Sigmoid colon (tissue), 7 donors: ENCODE data around the gene MRTO4. TPM values are rescaled to one million over a fixed set of nuclear protein-coding genes. Genes with fewer than 3 reads are reported as not detected.
"Not testable (repeated sequence)": the region's sequence is repeated elsewhere in the genome, so short reads cannot be mapped to it uniquely, and the experiment has no call there.

Experiments used
- DNase-seq: peaks from one replicate; pipeline ENCODE4 v3.0.0-alpha.2; 2019
- H3K27ac ChIP-seq, 4 donors: fragments of 200-600 bp; sonication (generic); one replicate each; pipeline ENCODE4 v1.5.1; 2016 to 2019; ENCODE audit warnings: mild to moderate bottlenecking in 1 of 4
- H3K27me3 ChIP-seq, 3 donors: fragments of 200-600 bp; sonication (generic); one replicate each; pipeline ENCODE4 v1.5.1; 2019; ENCODE audit warnings: mild to moderate bottlenecking in 1 of 3
- H3K36me3 ChIP-seq, 4 donors: fragments of 200-600 bp; sonication (generic); one replicate each; pipeline ENCODE4 v1.5.1; 2016 to 2019
- H3K4me1 ChIP-seq, 4 donors: fragments of 200-600 bp; sonication (generic); one replicate each; pipeline ENCODE4 v1.5.1; 2017 to 2019
- H3K4me3 ChIP-seq, 4 donors: fragments of 200-600 bp; sonication (generic); one replicate each; pipeline ENCODE4 v1.5.1; 2017 to 2019; ENCODE audit warnings: mild to moderate bottlenecking in 2 of 4, moderate library complexity in 1 of 4
- H3K9me3 ChIP-seq, 4 donors: fragments of 200-600 bp in 3 of 4; sonication (generic) in 3 of 4; one replicate each; pipeline versions ENCODE4 v1.5.1 to v1.6.1; 2013 to 2019
- CTCF ChIP-seq, 4 experiments: fragments of 450-650 bp in 3 of 4; fragments of 200-600 bp in 1 of 4; IDR thresholded peaks; one replicate each; pipeline ENCODE4 v1.5.1; 2016 to 2019; ENCODE audit warnings: antibody characterized with exemption in 4 of 4, mild to moderate bottlenecking in 3 of 4, moderate library complexity in 2 of 4
- EP300 ChIP-seq, 4 donors: sonication (generic); formaldehyde crosslinking; IDR thresholded peaks; one replicate each; pipeline ENCODE4 v1.6.1; 2017; ENCODE audit warnings: antibody characterized with exemption in 4 of 4
- POLR2A ChIP-seq, 2 donors: fragments of 450-650 bp; IDR thresholded peaks; one replicate each; pipeline ENCODE4 v1.6.1; 2016; ENCODE audit warnings: antibody characterized with exemption in 2 of 2, mild to moderate bottlenecking in 2 of 2, moderate library complexity in 2 of 2
- POLR2AphosphoS5 ChIP-seq, 4 donors: sonication (generic); formaldehyde crosslinking; IDR thresholded peaks; one replicate each; pipeline ENCODE4 v1.6.1; 2017; ENCODE audit warnings: antibody characterized with exemption in 4 of 4
- WGBS, 2 donors: extraction: QIAGEN DNeasy Blood & Tissue Kit; methylation state at CpG; one replicate each; pipeline ENCODE4 v1.1.7; 2013; 5-methylcytosine and 5-hydroxymethylcytosine counted together
- intact Hi-C: fragments of 100-400 bp; cut with DNase I; formaldehyde crosslinking; loops from one replicate; pipeline ENCODE4 v1.15.1; 2023
- polyA plus RNA-seq, 3 donors: library from polyadenylated mRNA; stranded (reverse); fragments of 200-250 nt; gene quantifications; one replicate each; pipeline ENCODE4 v1.2.3, GENCODE V29; 2013
- total RNA-seq, 4 donors: library from RNA; depleted of rRNA; stranded (reverse); fragments of >200 nt; gene quantifications; one replicate each; pipeline ENCODE4 v1.1.0, GENCODE V29; 2016
- donor health status: healthy with polysubstance abuse.
- donor health status: Bipolar disorder and iron deficiency.
- donor health status: healthy.

The MRTO4 gene
- total and polyA plus RNA-seq, 7 donors, result 10.8 to 44.1 (median 15.0) TPM

- H3K36me3 ChIP-seq, result no peaks in the 10 kb centered on the region
- H3K27me3 ChIP-seq, result no peaks in the 10 kb centered on the region
- intact Hi-C loops, result loop anchor here (1.0 to 10.0 kb wide), 3 partner anchors 31 to 975 kb away; partner anchors contain the start of genes ALDH4A1, PLA2G2C and UBXN10
- peak within 1 kb of the TSS; percentile 67 to 94 (median 84) for H3K4me3 ChIP-seq
- H3K27ac ChIP-seq, result peak within 1 kb of the TSS; percentile 95 to 98 (median 96)
- TF ChIP-seq POLR2A (IDR thresholded peaks at IDR 0.05) (peak; percentile 82 to 93), EP300 (IDR thresholded peaks at IDR 0.05) (peak in 1 of 4 donors; percentile 89), CTCF (IDR thresholded peaks at IDR 0.05) (no peak), POLR2AphosphoS5 (IDR thresholded peaks at IDR 0.05) (peak; percentile 95 to 99 (median 98))
- WGBS, 2 donors, result 0% methylated on average over 80 of the region's 80 CpGs
- H3K9me3 ChIP-seq, result no peaks in the 10 kb centered on the region
- H3K4me1 ChIP-seq, result peaks cover 0 to 60% (median 50%) of the 10 kb centered on the region in 4 donors
- DNase-seq, result peak; percentile 98
These were observed 41.4 kb upstream of the MRTO4 start, which contains the start of gene UBR4 for GRCh38 chr1:19209990-19210771. Gene UBR4, minus strand, starts transcription at chr1:19210266. Its CDS starts 18 bp downstream, at chr1:19210248.

- Histone ChIP-seq H3K4me3 (peak overlapping the region; percentile 67 to 94 (median 84)), H3K4me1 (peaks cover 0 to 52% (median 44%) of the 10 kb centered on the region in 4 donors), H3K27ac (peak overlapping the region; percentile 95 to 98 (median 96)), H3K27me3 (no peaks in the 10 kb centered on the region), H3K36me3 (no peaks in the 10 kb centered on the region), H3K9me3 (no peaks in the 10 kb centered on the region)
- intact Hi-C loops, result loop anchor here (1.0 to 10.0 kb wide), 2 partner anchors 30 to 306 kb away; partner anchors contain the start of gene ALDH4A1
- 13 to 21% methylated on average over 12 of the region's 12 CpGs for WGBS, 2 donors
- no peak for DNase-seq
- no peak for TF ChIP-seq EP300 (IDR thresholded peaks at IDR 0.05)
- no peak for TF ChIP-seq POLR2A (IDR thresholded peaks at IDR 0.05)
- TF ChIP-seq CTCF (IDR thresholded peaks at IDR 0.05), result no peak
- no peak for TF ChIP-seq POLR2AphosphoS5 (IDR thresholded peaks at IDR 0.05)
These were observed 40.6 kb upstream of the MRTO4 start for GRCh38 chr1:19210772-19211549.

GRCh38 chr1:19212167-19212566 is 39.4 kb upstream of the MRTO4 start:
- DNase-seq, result no peak
- Histone ChIP-seq H3K27ac (no peak overlapping the region), H3K9me3 (no peaks in the 10 kb centered on the region), H3K36me3 (peaks cover 0 to 3% (median 0%) of the 10 kb centered on the region in 4 donors), H3K27me3 (no peaks in the 10 kb centered on the region), H3K4me1 (peaks cover 0 to 40% (median 32%) of the 10 kb centered on the region in 4 donors), H3K4me3 (no peak overlapping the region)
- TF ChIP-seq EP300 (IDR thresholded peaks at IDR 0.05) (no peak), POLR2AphosphoS5 (IDR thresholded peaks at IDR 0.05) (no peak), CTCF (IDR thresholded peaks at IDR 0.05) (no peak), POLR2A (IDR thresholded peaks at IDR 0.05) (no peak)
- intact Hi-C loops, result loop anchor here (10.0 kb wide), 1 partner anchor 307 kb away; the partner anchor contains the start of gene ALDH4A1

- 98 to 99% methylated on average over 1 of the region's 1 CpG for WGBS, 2 donors
- TF ChIP-seq EP300 (IDR thresholded peaks at IDR 0.05) (no peak), POLR2A (IDR thresholded peaks at IDR 0.05) (no peak), CTCF (IDR thresholded peaks at IDR 0.05) (no peak), POLR2AphosphoS5 (IDR thresholded peaks at IDR 0.05) (no peak)
- peaks cover 0 to 26% (median 18%) of the 10 kb centered on the region in 4 donors for H3K4me1 ChIP-seq
- DNase-seq, result no peak
- H3K27me3 ChIP-seq, result no peaks in the 10 kb centered on the region
- peaks cover 0 to 15% (median 5%) of the 10 kb centered on the region in 4 donors for H3K36me3 ChIP-seq
- no peak overlapping the region for H3K4me3 ChIP-seq
- H3K9me3 ChIP-seq, result no peaks in the 10 kb centered on the region
- intact Hi-C loops, result loop anchor here (10.0 kb wide), 1 partner anchor 309 kb away; the partner anchor contains the start of gene ALDH4A1
- no peak overlapping the region for H3K27ac ChIP-seq
These were observed 38.0 kb upstream of the MRTO4 start for GRCh38 chr1:19213580-19213979.

GRCh38 chr1:19216585-19216984 is 35.0 kb upstream of the MRTO4 start:
- H3K4me3 ChIP-seq, H3K27ac ChIP-seq, H3K4me1 ChIP-seq, H3K27me3 ChIP-seq, H3K9me3 ChIP-seq, DNase-seq: not testable (repeated sequence)
- WGBS, 2 donors, result 94 to 95% methylated on average over 4 of the region's 4 CpGs
- H3K36me3 ChIP-seq, result peaks cover 0 to 45% (median 9%) of the 10 kb centered on the region in 4 donors
- intact Hi-C loops, result loop anchor here (10.0 kb wide), 1 partner anchor 312 kb away; the partner anchor contains the start of gene ALDH4A1
